HCT116 (cell line): ENCODE measurements around the gene ACER2.

Experiments
- EZH2 ChIP-seq: fragments of 200-600 bp; sonication (generic); IDR thresholded peaks from 2 replicates; pipeline ENCODE4 v1.6.1; 2017; ENCODE audit warnings: antibody characterized with exemption, mixed run types
- SP1 ChIP-seq: IDR thresholded peaks from 2 replicates; pipeline ENCODE4 v1.6.1; 2012; ENCODE audit warnings: low read depth

- TF ChIP-seq SP1, result no peak
- no peak for TF ChIP-seq EZH2
Observed at GRCh38 chr9:19456996-19457692, 48.3 kb downstream of the ACER2 start.
